CD14-positive monocyte (primary cell): ENCODE data around the gene DEPDC1B. TPM values are rescaled to one million over a fixed set of nuclear protein-coding genes. Genes with fewer than 3 reads are reported as not detected.

Experiments
- DNase-seq, 3 donors: peaks; one replicate each; pipeline ENCODE4 v3.0.0-alpha.2; 2011 to 2022
- H2AFZ ChIP-seq: 2 replicates; pipeline ENCODE4 v1.6.0; 2012; ENCODE audit warnings: mild to moderate bottlenecking, low read depth, low read length, inconsistent platforms; ENCODE audit not compliant: insufficient read depth, poor library complexity, severe bottlenecking
- H3K27ac ChIP-seq, 2 donors: 1 replicate in 1 of 2; 2 replicates in 1 of 2; pipeline ENCODE4 v1.5.1; 2012 to 2013; ENCODE audit warnings: low read length in 2 of 2, control low read depth in 1 of 2, inconsistent platforms in 1 of 2, low read depth in 1 of 2, mild to moderate bottlenecking in 1 of 2
- H3K27me3 ChIP-seq, 2 donors: one replicate each; pipeline versions ENCODE4 v1.6.0 to v1.6.1; 2011 to 2013; ENCODE audit warnings: low read length in 2 of 2; ENCODE audit not compliant: control insufficient read depth in 2 of 2, insufficient read depth in 2 of 2
- H3K36me3 ChIP-seq, 2 donors: replicated peaks in 1 of 2; 1 replicate in 1 of 2; 2 replicates in 1 of 2; pipeline versions ENCODE4 v1.5.1 to v1.6.1; 2012 to 2013; ENCODE audit warnings: low read length in 2 of 2, control low read depth in 1 of 2, inconsistent platforms in 1 of 2, mild to moderate bottlenecking in 1 of 2; ENCODE audit not compliant: insufficient read depth in 2 of 2, control insufficient read depth in 1 of 2
- H3K4me1 ChIP-seq, 2 donors: 1 replicate in 1 of 2; 2 replicates in 1 of 2; pipeline versions ENCODE4 v1.5.1 to v1.6.1; 2012 to 2013; ENCODE audit warnings: low read length in 2 of 2, control low read depth in 1 of 2, inconsistent platforms in 1 of 2, mild to moderate bottlenecking in 1 of 2, moderate library complexity in 1 of 2; ENCODE audit not compliant: insufficient read depth in 2 of 2, control insufficient read depth in 1 of 2
- H3K4me2 ChIP-seq: replicated peaks from 2 replicates; pipeline ENCODE3; 2012; ENCODE audit warnings: low read length, moderate library complexity, mild to moderate bottlenecking; ENCODE audit not compliant: poor library complexity, severe bottlenecking; ENCODE audit errors: extremely low read depth
- H3K4me3 ChIP-seq, 3 experiments: fragments of 200-600 bp in 1 of 3; sonication (generic) in 1 of 3; replicated peaks in 1 of 3; 1 replicate in 2 of 3; 2 replicates in 1 of 3; pipeline ENCODE4 v1.5.1; 2011 to 2013; ENCODE audit warnings: low read length in 3 of 3, mild to moderate bottlenecking in 3 of 3, control low read depth in 2 of 3, low read depth in 2 of 3, inconsistent platforms in 1 of 3, moderate library complexity in 1 of 3
- H3K79me2 ChIP-seq: 2 replicates; pipeline ENCODE4 v1.6.0; 2012; ENCODE audit warnings: mild to moderate bottlenecking, control low read depth, inconsistent platforms, low read length, moderate library complexity; ENCODE audit not compliant: insufficient read depth
- H3K9ac ChIP-seq: 2 replicates; pipeline ENCODE4 v1.6.0; 2017; ENCODE audit warnings: low read length, mild to moderate bottlenecking; ENCODE audit not compliant: insufficient read depth, poor library complexity, severe bottlenecking
- H3K9me3 ChIP-seq, 2 donors: replicated peaks in 1 of 2; 1 replicate in 1 of 2; 2 replicates in 1 of 2; pipeline versions ENCODE4 v1.5.1 to v1.6.1; 2012 to 2013; ENCODE audit warnings: low read length in 2 of 2, control low read depth in 1 of 2; ENCODE audit not compliant: control insufficient read depth in 1 of 2, insufficient read depth in 1 of 2
- H4K20me1 ChIP-seq: 2 replicates; pipeline ENCODE4 v1.6.0; 2012; ENCODE audit warnings: mild to moderate bottlenecking, low read length, control low read depth, moderate library complexity; ENCODE audit not compliant: insufficient read depth
- H3K27ac Mint-ChIP-seq, 7 donors: one replicate each; pipeline ENCODE4 v1.8.0; 2020; ENCODE audit warnings: mild to moderate bottlenecking in 7 of 7, mixed read lengths in 7 of 7, moderate library complexity in 6 of 7, inconsistent platforms in 2 of 7
- H3K27me3 Mint-ChIP-seq, 3 donors: one replicate each; pipeline ENCODE4 v1.8.0; 2021 to 2022; ENCODE audit warnings: low read depth in 3 of 3, mild to moderate bottlenecking in 3 of 3, mixed read lengths in 3 of 3, moderate library complexity in 3 of 3, inconsistent platforms in 1 of 3
- H3K36me3 Mint-ChIP-seq, 2 donors: one replicate each; pipeline ENCODE4 v1.8.0; 2020; ENCODE audit warnings: mixed read lengths in 2 of 2, inconsistent platforms in 1 of 2, mild to moderate bottlenecking in 1 of 2
- H3K4me1 Mint-ChIP-seq: one replicate; pipeline ENCODE4 v1.8.0; 2020; ENCODE audit warnings: mild to moderate bottlenecking, mixed read lengths
- H3K4me3 Mint-ChIP-seq, 2 donors: one replicate each; pipeline ENCODE4 v1.8.0; 2020; ENCODE audit warnings: mild to moderate bottlenecking in 2 of 2, mixed read lengths in 2 of 2, moderate library complexity in 1 of 2
- H3K9me3 Mint-ChIP-seq, 7 donors: one replicate each; pipeline ENCODE4 v1.8.0; 2020 to 2022; ENCODE audit warnings: mixed read lengths in 7 of 7, mild to moderate bottlenecking in 6 of 7, moderate library complexity in 6 of 7, inconsistent platforms in 2 of 7
- CTCF ChIP-seq: fragments of 200-600 bp; IDR thresholded peaks from one replicate; pipeline ENCODE4 v1.8.0; 2022; ENCODE audit warnings: antibody characterized with exemption, mild to moderate bottlenecking
- WGBS: methylation state at CpG from one replicate; pipeline ENCODE4 v1.1.5; 2013; ENCODE audit warnings: missing lambda C conversion rate; ENCODE audit not compliant: insufficient coverage; 5-methylcytosine and 5-hydroxymethylcytosine counted together
- intact Hi-C, 2 donors: fragments of 100-400 bp; cut with micrococcal nuclease; formaldehyde crosslinking; loops; one replicate each; pipeline versions ENCODE4 v1.15.0 to v1.15.1; 2023
- polyA plus RNA-seq, 3 donors: library from polyadenylated mRNA; depleted of rRNA in 1 of 3; unstranded in 2 of 3; stranded (reverse) in 1 of 3; fragments of 300-500 nt in 2 of 3; fragments of >200 nt in 1 of 3; fragmentation: Illumina TruSeq in 2 of 3; gene quantifications; 1 replicate in 2 of 3; 2 replicates in 1 of 3; pipeline ENCODE4 v1.2.3, GENCODE V29; 2012 to 2021

DEPDC1B gene
- polyA plus RNA-seq, 3 donors = 0.11 to 0.56 (median 0.14) TPM

GRCh38 chr5:60551829-60552228 is 148.1 kb downstream of the DEPDC1B start:
- Mint-ChIP-seq H3K27ac (no peak overlapping the region), H3K4me1 (no peaks in the 10 kb centered on the region), H3K36me3 (no peaks in the 10 kb centered on the region), H3K4me3 (no peak overlapping the region), H3K27me3 (peaks cover 0 to 2% (median 0%) of the 10 kb centered on the region in 3 donors), H3K9me3 (peaks cover 2 to 14% (median 6%) of the 10 kb centered on the region in 7 donors)
- 100% methylated on average over 1 of the region's 3 CpGs for WGBS
- Histone ChIP-seq H3K9me3 (peaks cover 0 to 12% of the 10 kb centered on the region in 2 donors), H3K36me3 (no peaks in the 10 kb centered on the region), H3K4me1 (no peaks in the 10 kb centered on the region), H2AFZ (no peak overlapping the region), H3K4me2 (no peak overlapping the region), H3K27ac (no peak overlapping the region), H3K27me3 (no peaks in the 10 kb centered on the region), H3K9ac (no peak overlapping the region), H3K4me3 (no peak overlapping the region), H4K20me1 (no peaks in the 10 kb centered on the region), H3K79me2 (no peaks in the 10 kb centered on the region)
- intact Hi-C loops = no loop called here
- no peak for DNase-seq
- no peak for TF ChIP-seq CTCF

DNA sequence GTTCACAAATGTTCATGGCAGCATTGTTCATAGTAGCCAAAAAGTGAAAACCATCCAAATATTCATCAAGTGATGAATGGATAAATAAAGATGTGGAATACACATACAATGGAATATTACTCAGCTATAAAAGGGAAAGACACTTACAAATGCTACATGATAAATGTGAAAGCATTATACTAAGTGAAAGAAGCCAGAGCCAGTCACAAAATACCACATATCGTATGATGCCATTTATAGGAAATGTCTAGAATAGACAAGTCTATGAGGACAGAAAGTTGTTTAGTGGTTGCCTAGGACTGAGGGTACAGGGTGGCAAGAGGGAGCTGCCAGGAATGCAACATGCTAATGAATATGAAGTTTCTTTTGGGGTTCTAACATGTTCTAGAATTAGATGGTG is 148.7 kb downstream of the DEPDC1B start:
- Histone ChIP-seq H3K4me3 (no peak overlapping the region), H3K36me3 (no peaks in the 10 kb centered on the region), H3K79me2 (no peaks in the 10 kb centered on the region), H3K9ac (no peak overlapping the region), H3K4me1 (no peaks in the 10 kb centered on the region), H3K9me3 (peaks cover 0 to 9% of the 10 kb centered on the region in 2 donors), H3K4me2 (no peak overlapping the region), H4K20me1 (no peaks in the 10 kb centered on the region), H3K27me3 (no peaks in the 10 kb centered on the region), H2AFZ (no peak overlapping the region), H3K27ac (no peak overlapping the region)
- H3K9me3 Mint-ChIP-seq = peaks cover 2 to 10% (median 6%) of the 10 kb centered on the region in 7 donors
- H3K36me3 Mint-ChIP-seq = no peaks in the 10 kb centered on the region
- WGBS = no CpG with 5 or more reads among the region's 1 CpG
- no peak for DNase-seq
- H3K4me1 Mint-ChIP-seq = peaks cover 3% of the 10 kb centered on the region
- no peak overlapping the region for H3K4me3 Mint-ChIP-seq
- TF ChIP-seq CTCF = no peak
- intact Hi-C loops = no loop called here
- peaks cover 3% of the 10 kb centered on the region in 3 donors for H3K27me3 Mint-ChIP-seq
- no peak overlapping the region for H3K27ac Mint-ChIP-seq
